ENCODE results near the gene ADD1.

GRCh38 chr4:2806390-2807355 is 37.0 kb upstream of the ADD1 start:
- TF ChIP-seq CTCF (IDR thresholded peaks at IDR 0.05) (no peak), EZH2 (IDR thresholded peaks at IDR 0.05) (no peak)

Data from neural progenitor cell (in vitro differentiated cells).